GM23338 (cell line): ENCODE results near the gene FAM13A. TPM values are rescaled to one million over a fixed set of nuclear protein-coding genes. Genes with fewer than 3 reads are reported as not detected.

Experiments
- ATAC-seq: fragments of 200-7000 bp; cut with Tn5 transposase; 3 replicates; pipeline ENCODE4 v1.9.1; 2020
- DNase-seq: peaks from one replicate; pipeline ENCODE4 v3.0.0-alpha.2; 2015; ENCODE audit warnings: low spot score
- H2AFZ ChIP-seq: fragments of 200-600 bp; sonication (generic); 2 replicates; pipeline ENCODE4 v1.8.0; 2016; ENCODE audit warnings: antibody characterized with exemption, mild to moderate bottlenecking, moderate library complexity
- H3F3A ChIP-seq: fragments of 200-600 bp; sonication (generic); replicated peaks from 2 replicates; pipeline ENCODE4 v1.8.0; 2017; ENCODE audit warnings: antibody characterized with exemption, mixed run types, low read depth
- H3K27ac ChIP-seq: fragments of 200-600 bp; sonication (generic); 2 replicates; pipeline ENCODE4 v1.6.1; 2016; ENCODE audit warnings: low read depth
- H3K27me3 ChIP-seq: fragments of 200-600 bp; sonication (generic); 2 replicates; pipeline ENCODE4 v1.8.0; 2016; ENCODE audit warnings: mild to moderate bottlenecking, mixed run types, moderate library complexity; ENCODE audit not compliant: insufficient read depth
- H3K36me3 ChIP-seq: fragments of 200-600 bp; sonication (generic); 2 replicates; pipeline ENCODE4 v1.8.0; 2016; ENCODE audit warnings: mild to moderate bottlenecking; ENCODE audit not compliant: insufficient read depth
- H3K4me1 ChIP-seq: fragments of 200-600 bp; sonication (generic); 2 replicates; pipeline ENCODE4 v1.8.0; 2016; ENCODE audit warnings: mild to moderate bottlenecking, moderate library complexity; ENCODE audit not compliant: insufficient read depth
- H3K4me2 ChIP-seq: fragments of 200-600 bp; sonication (generic); 2 replicates; pipeline ENCODE4 v1.7.1; 2017; ENCODE audit warnings: mixed run types
- H3K4me3 ChIP-seq: fragments of 200-600 bp; sonication (generic); 2 replicates; pipeline ENCODE4 v1.6.1; 2016; ENCODE audit warnings: mixed run types
- H3K79me2 ChIP-seq: fragments of 200-600 bp; sonication (generic); replicated peaks from 2 replicates; pipeline ENCODE4 v1.8.0; 2017; ENCODE audit warnings: mild to moderate bottlenecking; ENCODE audit not compliant: insufficient read depth
- H3K9me2 ChIP-seq: fragments of 200-600 bp; sonication (generic); 2 replicates; pipeline ENCODE4 v1.8.0; 2017; ENCODE audit not compliant: insufficient read depth
- H4K20me1 ChIP-seq: fragments of 200-600 bp; sonication (generic); replicated peaks from 2 replicates; pipeline ENCODE4 v1.8.0; 2017; ENCODE audit warnings: mild to moderate bottlenecking; ENCODE audit not compliant: insufficient read depth
- H3K27ac Mint-ChIP-seq: 2 replicates; pipeline ENCODE4 v1.8.0; 2020; ENCODE audit warnings: inconsistent platforms, mild to moderate bottlenecking, moderate library complexity, mixed read lengths
- H3K27me3 Mint-ChIP-seq: 3 replicates; pipeline ENCODE4 v1.8.0; 2022; ENCODE audit warnings: low read depth, mild to moderate bottlenecking, moderate library complexity, mixed read lengths, inconsistent platforms; ENCODE audit not compliant: insufficient read depth, poor library complexity
- H3K36me3 Mint-ChIP-seq: 3 replicates; pipeline ENCODE4 v1.8.0; 2021; ENCODE audit warnings: low read depth, mild to moderate bottlenecking, inconsistent platforms, moderate library complexity, mixed read lengths
- H3K4me1 Mint-ChIP-seq: 3 replicates; pipeline ENCODE4 v1.8.0; 2020; ENCODE audit warnings: mild to moderate bottlenecking, inconsistent platforms, mixed read lengths
- H3K4me3 Mint-ChIP-seq: 3 replicates; pipeline ENCODE4 v1.8.0; 2021; ENCODE audit warnings: moderate library complexity, mild to moderate bottlenecking, inconsistent platforms, mixed read lengths
- H3K9me3 Mint-ChIP-seq: 3 replicates; pipeline ENCODE4 v1.8.0; 2020; ENCODE audit warnings: moderate library complexity, mild to moderate bottlenecking, inconsistent platforms, mixed read lengths
- CREB1 ChIP-seq: fragments of 250-450 bp; sonication (Bioruptor Pico); IDR thresholded peaks from 2 replicates; pipeline ENCODE4 v1.5.0; 2020; ENCODE audit warnings: low read depth, mild to moderate bottlenecking, moderate library complexity
- CTCF ChIP-seq, 2 experiments: fragments of 200-600 bp in 1 of 2; sonication (generic) in 1 of 2; conservative IDR thresholded peaks; 2 replicates each; pipeline versions ENCODE4 v1.5.1 to v1.6.1; 2016 to 2017; ENCODE audit warnings: antibody characterized with exemption in 2 of 2, low read depth in 2 of 2, mild to moderate bottlenecking in 2 of 2, moderate library complexity in 1 of 2
- ETS1 ChIP-seq: IDR thresholded peaks from 2 replicates; pipeline ENCODE4 v1.6.1; 2016; ENCODE audit warnings: antibody characterized with exemption
- EZH2 ChIP-seq: fragments of 200-600 bp; sonication (generic); IDR thresholded peaks from one replicate; pipeline ENCODE4 v1.8.0; 2017; ENCODE audit warnings: antibody characterized with exemption, mild to moderate bottlenecking, low read depth; ENCODE audit not compliant: unreplicated experiment
- EZH2phosphoT487 ChIP-seq: fragments of 200-600 bp; sonication (generic); IDR thresholded peaks from one replicate; pipeline ENCODE4 v1.8.1; 2018; ENCODE audit warnings: antibody characterized with exemption; ENCODE audit not compliant: unreplicated experiment
- JUNB ChIP-seq: IDR thresholded peaks from one replicate; pipeline ENCODE4 v1.6.1; 2016; ENCODE audit warnings: antibody characterized with exemption; ENCODE audit not compliant: unreplicated experiment
- NANOG ChIP-seq: IDR thresholded peaks from 2 replicates; pipeline ENCODE4 v1.6.1; 2016; ENCODE audit warnings: antibody characterized with exemption, borderline replicate concordance
- POLR2AphosphoS5 ChIP-seq: IDR thresholded peaks from 2 replicates; pipeline ENCODE4 v1.6.1; 2016; ENCODE audit warnings: antibody characterized with exemption, low read depth
- STAT1 ChIP-seq: IDR thresholded peaks from one replicate; pipeline ENCODE4 v1.6.1; 2016; ENCODE audit warnings: antibody characterized with exemption; ENCODE audit not compliant: unreplicated experiment
- ZNF114 ChIP-seq: fragments of 250-450 bp; sonication (Bioruptor Pico); IDR thresholded peaks from 2 replicates; pipeline ENCODE4 v1.5.0; 2020; ENCODE audit warnings: mild to moderate bottlenecking, moderate library complexity
- ZNF331 ChIP-seq: fragments of 250-450 bp; sonication (Bioruptor Pico); IDR thresholded peaks from 2 replicates; pipeline ENCODE4 v1.5.0; 2020; ENCODE audit warnings: low read depth, mild to moderate bottlenecking, moderate library complexity
- ZNF462 ChIP-seq: fragments of 250-450 bp; sonication (Bioruptor Pico); IDR thresholded peaks from 2 replicates; pipeline ENCODE4 v1.5.0; 2020; ENCODE audit warnings: mild to moderate bottlenecking, moderate library complexity
- polyA plus RNA-seq: library from polyadenylated mRNA; unstranded; fragments of >200 nt; fragmentation: Nextera tagmentation; extraction: Ambion mirVana; gene quantifications from 2 replicates; pipeline ENCODE4 v1.2.1, GENCODE V29; 2016
- total RNA-seq: library from RNA; depleted of rRNA; stranded (reverse); fragments of >200 nt; shearing (Covaris generic); gene quantifications from 2 replicates; pipeline ENCODE4 v1.2.3, GENCODE V29; 2014
- TF ChIP-seq, protein P1 (sequence below): IDR thresholded peaks from one replicate; pipeline ENCODE4 v1.6.1; 2018; ENCODE audit warnings: antibody characterized with exemption; ENCODE audit not compliant: unreplicated experiment

FAM13A gene
- total and polyA plus RNA-seq, 2 experiments from 2014 or later = 13.9 to 28.4 TPM

DNA sequence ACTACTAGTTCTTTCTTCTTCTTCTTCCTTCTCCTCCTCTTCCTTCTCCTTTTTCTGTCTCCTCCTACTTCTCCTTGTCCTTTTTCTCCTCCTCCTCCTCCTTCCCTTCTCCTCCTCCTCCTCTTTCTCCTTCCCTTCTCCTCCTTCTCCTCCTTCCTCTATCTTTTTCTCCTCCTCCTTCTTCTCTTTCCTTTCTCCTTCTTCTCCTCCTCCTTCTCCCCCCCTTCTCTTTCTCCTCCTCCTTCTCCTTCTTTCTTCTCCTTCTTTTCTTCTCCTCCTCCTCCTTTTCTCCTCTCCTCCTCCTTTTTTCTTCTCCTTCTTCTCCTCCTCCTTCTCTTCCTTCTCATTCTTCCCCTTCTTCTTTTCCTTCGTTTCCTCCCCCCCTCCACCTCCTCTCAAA, 337.6 kb downstream of the FAM13A start:
- ATAC-seq (no peak), DNase-seq (no peak)
- Mint-ChIP-seq H3K27me3 (peaks cover 4% of the 10 kb centered on the region), H3K36me3 (peaks cover 17% of the 10 kb centered on the region), H3K27ac (no peak overlapping the region), H3K4me3 (no peak overlapping the region), H3K9me3 (peaks cover 16% of the 10 kb centered on the region), H3K4me1 (no peaks in the 10 kb centered on the region)
- Histone ChIP-seq H3K4me1 (no peaks in the 10 kb centered on the region), H4K20me1 (no peaks in the 10 kb centered on the region), H3K27ac (no peak overlapping the region), H3K27me3 (no peaks in the 10 kb centered on the region), H3K79me2 (no peaks in the 10 kb centered on the region), H3K4me2 (no peak overlapping the region), H3K4me3 (no peak overlapping the region), H2AFZ (no peak overlapping the region), H3K36me3 (0 out of 2 replicates have a peak, but pooled peaks cover 6% of the 10 kb centered on the region), H3F3A (no peaks in the 10 kb centered on the region), H3K9me2 (0 out of 2 replicates have a peak, but pooled peaks cover 3% of the 10 kb centered on the region)
- no peak for TF ChIP-seq CTCF (conservative IDR thresholded peaks at IDR 0.05; ENCODE audit: low read depth in 2 of 2)
- TF ChIP-seq EZH2 = no peak
- no peak for TF ChIP-seq ZNF114 (CRISPR knock-in tag)
- no peak for TF ChIP-seq ETS1
- no peak for TF ChIP-seq NANOG
- TF ChIP-seq ZNF462 (CRISPR knock-in tag) = no peak
- TF ChIP-seq JUNB = no peak
- no peak for TF ChIP-seq ZNF331
- no peak for TF ChIP-seq EZH2phosphoT487
- no peak for TF ChIP-seq POLR2AphosphoS5
- TF ChIP-seq CREB1 (CRISPR knock-in tag) = no peak
- TF ChIP-seq, protein P1, sequence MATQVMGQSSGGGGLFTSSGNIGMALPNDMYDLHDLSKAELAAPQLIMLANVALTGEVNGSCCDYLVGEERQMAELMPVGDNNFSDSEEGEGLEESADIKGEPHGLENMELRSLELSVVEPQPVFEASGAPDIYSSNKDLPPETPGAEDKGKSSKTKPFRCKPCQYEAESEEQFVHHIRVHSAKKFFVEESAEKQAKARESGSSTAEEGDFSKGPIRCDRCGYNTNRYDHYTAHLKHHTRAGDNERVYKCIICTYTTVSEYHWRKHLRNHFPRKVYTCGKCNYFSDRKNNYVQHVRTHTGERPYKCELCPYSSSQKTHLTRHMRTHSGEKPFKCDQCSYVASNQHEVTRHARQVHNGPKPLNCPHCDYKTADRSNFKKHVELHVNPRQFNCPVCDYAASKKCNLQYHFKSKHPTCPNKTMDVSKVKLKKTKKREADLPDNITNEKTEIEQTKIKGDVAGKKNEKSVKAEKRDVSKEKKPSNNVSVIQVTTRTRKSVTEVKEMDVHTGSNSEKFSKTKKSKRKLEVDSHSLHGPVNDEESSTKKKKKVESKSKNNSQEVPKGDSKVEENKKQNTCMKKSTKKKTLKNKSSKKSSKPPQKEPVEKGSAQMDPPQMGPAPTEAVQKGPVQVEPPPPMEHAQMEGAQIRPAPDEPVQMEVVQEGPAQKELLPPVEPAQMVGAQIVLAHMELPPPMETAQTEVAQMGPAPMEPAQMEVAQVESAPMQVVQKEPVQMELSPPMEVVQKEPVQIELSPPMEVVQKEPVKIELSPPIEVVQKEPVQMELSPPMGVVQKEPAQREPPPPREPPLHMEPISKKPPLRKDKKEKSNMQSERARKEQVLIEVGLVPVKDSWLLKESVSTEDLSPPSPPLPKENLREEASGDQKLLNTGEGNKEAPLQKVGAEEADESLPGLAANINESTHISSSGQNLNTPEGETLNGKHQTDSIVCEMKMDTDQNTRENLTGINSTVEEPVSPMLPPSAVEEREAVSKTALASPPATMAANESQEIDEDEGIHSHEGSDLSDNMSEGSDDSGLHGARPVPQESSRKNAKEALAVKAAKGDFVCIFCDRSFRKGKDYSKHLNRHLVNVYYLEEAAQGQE = no peak
- TF ChIP-seq STAT1 = no peak
